SK-N-SH treated with all-trans-retinoic acid at 6 μM for 48 hours (cell line): ENCODE data around the gene ZXDA.
A peak's percentile ranks its signal among the peaks of the same experiment; 100 is the strongest.

Experiments
- ATAC-seq: fragments of 200-7000 bp; cut with Tn5 transposase; 3 replicates; pipeline ENCODE4 v1.9.1; 2020; ENCODE audit warnings: mild to moderate bottlenecking, moderate library complexity
- CREB5 ChIP-seq: fragments of 250-450 bp; sonication (Bioruptor Pico); IDR thresholded peaks from 2 replicates; pipeline ENCODE4 v1.5.1; 2020; ENCODE audit warnings: low read depth, mild to moderate bottlenecking, moderate library complexity
- CSDC2 ChIP-seq: fragments of 250-450 bp; sonication (Bioruptor Pico); IDR thresholded peaks from 2 replicates; pipeline ENCODE4 v1.5.0; 2020; ENCODE audit warnings: mild to moderate bottlenecking, moderate library complexity
- GLIS3 ChIP-seq: fragments of 250-450 bp; sonication (Bioruptor Pico); IDR thresholded peaks from 2 replicates; pipeline ENCODE4 v1.5.0; 2020; ENCODE audit warnings: mild to moderate bottlenecking, moderate library complexity
- ISL1 ChIP-seq: fragments of 250-450 bp; sonication (Bioruptor Pico); IDR thresholded peaks from 2 replicates; pipeline ENCODE4 v2.1.2; 2022; ENCODE audit warnings: mild to moderate bottlenecking, moderate library complexity
- OSR1 ChIP-seq: fragments of 250-450 bp; sonication (Bioruptor Pico); IDR thresholded peaks from 2 replicates; pipeline ENCODE4 v1.8.0; 2022; ENCODE audit warnings: moderate library complexity, mild to moderate bottlenecking, inconsistent platforms
- PATZ1 ChIP-seq: fragments of 250-450 bp; sonication (Bioruptor Pico); IDR thresholded peaks from 2 replicates; pipeline ENCODE4 v1.8.0; 2020; ENCODE audit warnings: mild to moderate bottlenecking, moderate library complexity, borderline replicate concordance
- PPARA ChIP-seq: fragments of 250-450 bp; sonication (Bioruptor Pico); IDR thresholded peaks from 2 replicates; pipeline ENCODE4 v1.5.0; 2020; ENCODE audit warnings: mild to moderate bottlenecking, borderline replicate concordance
- RARB ChIP-seq: fragments of 250-450 bp; sonication (Bioruptor Pico); IDR thresholded peaks from 2 replicates; pipeline ENCODE4 v1.8.0; 2021; ENCODE audit warnings: mild to moderate bottlenecking, moderate library complexity
- SNAI2 ChIP-seq: fragments of 250-450 bp; sonication (Bioruptor Pico); IDR thresholded peaks from 2 replicates; pipeline ENCODE4 v1.5.0; 2020; ENCODE audit warnings: mild to moderate bottlenecking, moderate library complexity
- TCF4 ChIP-seq: fragments of 250-450 bp; sonication (Bioruptor Pico); IDR thresholded peaks from 2 replicates; pipeline ENCODE4 v1.8.0; 2021; ENCODE audit warnings: mild to moderate bottlenecking, moderate library complexity, borderline replicate concordance
- TOX ChIP-seq: fragments of 250-450 bp; sonication (Bioruptor Pico); IDR thresholded peaks from 2 replicates; pipeline ENCODE4 v1.8.0; 2021; ENCODE audit warnings: mild to moderate bottlenecking, moderate library complexity, borderline replicate concordance
- ZC3H10 ChIP-seq: fragments of 250-450 bp; sonication (Bioruptor Pico); IDR thresholded peaks from 2 replicates; pipeline ENCODE4 v1.5.1; 2021; ENCODE audit warnings: mild to moderate bottlenecking, moderate library complexity
- ZFP3 ChIP-seq: fragments of 250-450 bp; sonication (Bioruptor Pico); IDR thresholded peaks from 2 replicates; pipeline ENCODE4 v1.5.0; 2020; ENCODE audit warnings: mild to moderate bottlenecking, moderate library complexity
- ZFP30 ChIP-seq: fragments of 450-650 bp; formaldehyde crosslinking; IDR thresholded peaks from 2 replicates; pipeline ENCODE4 v1.5.0; 2022; ENCODE audit warnings: mild to moderate bottlenecking, moderate library complexity
- ZNF565 ChIP-seq: fragments of 450-650 bp; formaldehyde crosslinking; conservative IDR thresholded peaks from 2 replicates; pipeline ENCODE4 v1.5.0; 2020; ENCODE audit warnings: low read depth, mild to moderate bottlenecking, moderate library complexity
- ZNF70 ChIP-seq: fragments of 450-650 bp; formaldehyde crosslinking; IDR thresholded peaks from 2 replicates; pipeline ENCODE4 v1.5.0; 2020; ENCODE audit warnings: mild to moderate bottlenecking, moderate library complexity
- ZNF8 ChIP-seq: fragments of 450-650 bp; formaldehyde crosslinking; IDR thresholded peaks from 2 replicates; pipeline ENCODE4 v1.5.0; 2020; ENCODE audit warnings: mild to moderate bottlenecking, moderate library complexity
- TF ChIP-seq, protein P1 (sequence below): fragments of 250-450 bp; sonication (Bioruptor Pico); IDR thresholded peaks from 2 replicates; pipeline ENCODE4 v1.5.0; 2020; ENCODE audit warnings: mild to moderate bottlenecking, moderate library complexity
- TF ChIP-seq, protein P2 (sequence below): fragments of 250-450 bp; sonication (Bioruptor Pico); IDR thresholded peaks from 2 replicates; pipeline ENCODE4 v1.8.0; 2021; ENCODE audit warnings: low read depth, mild to moderate bottlenecking, moderate library complexity, borderline replicate concordance
- TF ChIP-seq, protein P3 (sequence below): fragments of 250-450 bp; sonication (Bioruptor Pico); IDR thresholded peaks from 2 replicates; pipeline ENCODE4 v1.5.1; 2021; ENCODE audit warnings: mild to moderate bottlenecking, moderate library complexity

ZXDA gene

GRCh38 chrX:57901466-57901865, 8.8 kb downstream of the ZXDA start:
- ATAC-seq, result no peak
- TF ChIP-seq GLIS3 (CRISPR knock-in tag) (no peak), SNAI2 (CRISPR knock-in tag) (no peak), RARB (CRISPR knock-in tag) (no peak), CREB5 (no peak), ZFP3 (no peak), PATZ1 (CRISPR knock-in tag) (no peak), OSR1 (CRISPR knock-in tag) (no peak), ZNF565 (no peak), ZNF70 (CRISPR knock-in tag) (no peak), ZC3H10 (CRISPR knock-in tag) (no peak), ZNF8 (CRISPR knock-in tag) (no peak), ISL1 (CRISPR knock-in tag) (no peak), PPARA (CRISPR knock-in tag) (no peak), TCF4 (CRISPR knock-in tag) (no peak), ZFP30 (CRISPR knock-in tag) (no peak)
- TF ChIP-seq, protein P1, sequence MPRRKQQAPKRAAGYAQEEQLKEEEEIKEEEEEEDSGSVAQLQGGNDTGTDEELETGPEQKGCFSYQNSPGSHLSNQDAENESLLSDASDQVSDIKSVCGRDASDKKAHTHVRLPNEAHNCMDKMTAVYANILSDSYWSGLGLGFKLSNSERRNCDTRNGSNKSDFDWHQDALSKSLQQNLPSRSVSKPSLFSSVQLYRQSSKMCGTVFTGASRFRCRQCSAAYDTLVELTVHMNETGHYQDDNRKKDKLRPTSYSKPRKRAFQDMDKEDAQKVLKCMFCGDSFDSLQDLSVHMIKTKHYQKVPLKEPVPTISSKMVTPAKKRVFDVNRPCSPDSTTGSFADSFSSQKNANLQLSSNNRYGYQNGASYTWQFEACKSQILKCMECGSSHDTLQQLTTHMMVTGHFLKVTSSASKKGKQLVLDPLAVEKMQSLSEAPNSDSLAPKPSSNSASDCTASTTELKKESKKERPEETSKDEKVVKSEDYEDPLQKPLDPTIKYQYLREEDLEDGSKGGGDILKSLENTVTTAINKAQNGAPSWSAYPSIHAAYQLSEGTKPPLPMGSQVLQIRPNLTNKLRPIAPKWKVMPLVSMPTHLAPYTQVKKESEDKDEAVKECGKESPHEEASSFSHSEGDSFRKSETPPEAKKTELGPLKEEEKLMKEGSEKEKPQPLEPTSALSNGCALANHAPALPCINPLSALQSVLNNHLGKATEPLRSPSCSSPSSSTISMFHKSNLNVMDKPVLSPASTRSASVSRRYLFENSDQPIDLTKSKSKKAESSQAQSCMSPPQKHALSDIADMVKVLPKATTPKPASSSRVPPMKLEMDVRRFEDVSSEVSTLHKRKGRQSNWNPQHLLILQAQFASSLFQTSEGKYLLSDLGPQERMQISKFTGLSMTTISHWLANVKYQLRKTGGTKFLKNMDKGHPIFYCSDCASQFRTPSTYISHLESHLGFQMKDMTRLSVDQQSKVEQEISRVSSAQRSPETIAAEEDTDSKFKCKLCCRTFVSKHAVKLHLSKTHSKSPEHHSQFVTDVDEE (CRISPR knock-in tag), result no peak
- TF ChIP-seq, protein P2, sequence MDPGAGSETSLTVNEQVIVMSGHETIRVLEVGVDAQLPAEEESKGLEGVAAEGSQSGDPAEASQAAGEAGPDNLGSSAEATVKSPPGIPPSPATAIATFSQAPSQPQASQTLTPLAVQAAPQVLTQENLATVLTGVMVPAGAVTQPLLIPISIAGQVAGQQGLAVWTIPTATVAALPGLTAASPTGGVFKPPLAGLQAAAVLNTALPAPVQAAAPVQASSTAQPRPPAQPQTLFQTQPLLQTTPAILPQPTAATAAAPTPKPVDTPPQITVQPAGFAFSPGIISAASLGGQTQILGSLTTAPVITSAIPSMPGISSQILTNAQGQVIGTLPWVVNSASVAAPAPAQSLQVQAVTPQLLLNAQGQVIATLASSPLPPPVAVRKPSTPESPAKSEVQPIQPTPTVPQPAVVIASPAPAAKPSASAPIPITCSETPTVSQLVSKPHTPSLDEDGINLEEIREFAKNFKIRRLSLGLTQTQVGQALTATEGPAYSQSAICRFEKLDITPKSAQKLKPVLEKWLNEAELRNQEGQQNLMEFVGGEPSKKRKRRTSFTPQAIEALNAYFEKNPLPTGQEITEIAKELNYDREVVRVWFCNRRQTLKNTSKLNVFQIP (CRISPR knock-in tag), result no peak

DNA sequence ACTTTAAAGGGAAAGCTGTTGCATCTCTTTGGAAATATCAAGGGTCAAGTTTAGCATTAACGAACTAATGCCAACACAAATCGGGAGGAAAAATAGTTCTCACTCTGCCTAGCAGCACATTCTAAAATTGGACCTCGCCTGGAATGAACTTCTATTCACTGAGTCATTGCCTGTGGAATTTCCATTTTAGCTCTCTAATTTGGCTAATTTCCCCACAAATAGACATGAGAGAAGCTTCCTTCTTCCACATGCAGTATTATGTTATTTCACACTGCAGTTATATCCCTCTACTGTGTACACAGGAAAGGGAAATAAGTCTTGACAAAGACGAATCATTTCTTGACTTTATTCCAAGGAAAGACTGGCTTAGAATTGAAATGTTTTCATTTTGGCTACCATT, 9.3 kb downstream of the ZXDA start:
- ATAC-seq, result peak; percentile 40
- TF ChIP-seq ZNF565, result no peak
- TF ChIP-seq ZNF8 (CRISPR knock-in tag), result no peak
- TF ChIP-seq ZFP3, result no peak
- TF ChIP-seq PATZ1 (CRISPR knock-in tag), result no peak
- no peak for TF ChIP-seq ZFP30 (CRISPR knock-in tag)
- TF ChIP-seq TOX (CRISPR knock-in tag), result no peak
- TF ChIP-seq, protein P3, sequence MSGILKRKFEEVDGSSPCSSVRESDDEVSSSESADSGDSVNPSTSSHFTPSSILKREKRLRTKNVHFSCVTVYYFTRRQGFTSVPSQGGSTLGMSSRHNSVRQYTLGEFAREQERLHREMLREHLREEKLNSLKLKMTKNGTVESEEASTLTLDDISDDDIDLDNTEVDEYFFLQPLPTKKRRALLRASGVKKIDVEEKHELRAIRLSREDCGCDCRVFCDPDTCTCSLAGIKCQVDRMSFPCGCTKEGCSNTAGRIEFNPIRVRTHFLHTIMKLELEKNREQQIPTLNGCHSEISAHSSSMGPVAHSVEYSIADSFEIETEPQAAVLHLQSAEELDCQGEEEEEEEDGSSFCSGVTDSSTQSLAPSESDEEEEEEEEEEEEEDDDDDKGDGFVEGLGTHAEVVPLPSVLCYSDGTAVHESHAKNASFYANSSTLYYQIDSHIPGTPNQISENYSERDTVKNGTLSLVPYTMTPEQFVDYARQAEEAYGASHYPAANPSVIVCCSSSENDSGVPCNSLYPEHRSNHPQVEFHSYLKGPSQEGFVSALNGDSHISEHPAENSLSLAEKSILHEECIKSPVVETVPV, result no peak
- no peak for TF ChIP-seq CREB5
- TF ChIP-seq SNAI2 (CRISPR knock-in tag), result no peak
- no peak for TF ChIP-seq CSDC2 (CRISPR knock-in tag)
- TF ChIP-seq TCF4 (CRISPR knock-in tag), result no peak
- no peak for TF ChIP-seq GLIS3 (CRISPR knock-in tag)
- no peak for TF ChIP-seq ISL1 (CRISPR knock-in tag)
